ENCODE results near the gene MACROD1. TPM values are rescaled to one million over a fixed set of nuclear protein-coding genes. Genes with fewer than 3 reads are reported as not detected.

The MACROD1 gene
- total and polyA plus RNA-seq, 2 donors (not counting 1 experiment from before 2014, with no cell fraction given): 2.7 to 8.6 TPM

DNA sequence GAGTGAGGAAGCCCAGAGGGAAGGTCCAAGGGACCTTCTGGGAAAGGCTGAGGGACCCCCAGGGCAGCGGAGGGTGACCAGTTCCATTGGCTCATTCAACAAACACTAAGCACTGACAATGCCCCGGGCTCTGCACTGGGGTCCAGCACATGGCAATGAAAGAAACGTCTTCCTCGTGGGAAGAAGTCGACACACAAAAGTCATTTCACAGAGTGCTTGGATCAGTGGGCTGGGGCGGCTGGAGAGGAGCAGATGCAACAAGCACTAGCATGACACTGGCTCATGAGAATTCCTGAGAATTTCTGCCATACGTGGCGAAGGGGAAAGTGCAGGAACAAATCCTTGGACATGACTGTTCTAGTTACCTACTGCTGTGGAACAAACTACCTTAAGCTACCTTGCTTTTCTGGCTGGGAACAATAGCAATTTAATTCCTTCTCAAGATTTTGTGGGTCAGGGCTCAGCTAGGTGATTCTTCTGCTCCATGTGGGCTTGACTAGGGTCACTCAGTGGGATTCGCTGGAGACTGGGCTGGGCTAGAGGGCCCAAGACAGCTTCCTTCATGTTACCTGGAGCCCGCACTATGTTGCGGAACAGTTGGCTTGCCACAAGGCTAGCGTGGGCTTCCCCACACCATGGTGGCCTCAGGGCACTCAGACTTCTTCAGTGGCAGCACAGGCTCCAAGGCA, 13.2 kb upstream of the MACROD1 start:
- Histone ChIP-seq H3K27me3 (replicated peaks in 1 of 4; ENCODE audit: control extremely low read depth in 1 of 4, control insufficient read depth in 3 of 4, insufficient read depth in 4 of 4, low read length in 3 of 4) (no peaks in the 10 kb centered on the region), H3K9me3 (ENCODE audit: control extremely low read depth in 1 of 3, control insufficient read depth in 2 of 3, insufficient read depth in 1 of 3, low read length in 2 of 3) (no peaks in the 10 kb centered on the region), H3K27ac (ENCODE audit: low read length in 2 of 2) (no peak overlapping the region), H3K4me1 (ENCODE audit: control insufficient read depth in 2 of 2, insufficient read depth in 2 of 2, low read length in 2 of 2) (peaks cover 12 to 20% of the 10 kb centered on the region in 2 donors), H3K9ac (ENCODE audit: low read length) (no peak overlapping the region), H4K20me1 (ENCODE audit: control insufficient read depth, insufficient read depth, low read length, poor library complexity, severe bottlenecking) (no peaks in the 10 kb centered on the region), H2AFZ (ENCODE audit: insufficient read depth, low read depth, low read length, poor library complexity, severe bottlenecking) (no peak overlapping the region), H3K79me2 (ENCODE audit: control insufficient read depth, insufficient read depth, low read length) (peaks cover 38% of the 10 kb centered on the region), H3K4me2 (replicated peaks; ENCODE audit: low read depth, low read length, poor library complexity, severe bottlenecking) (no peak overlapping the region), H3K36me3 (replicated peaks in 1 of 2; ENCODE audit: control extremely low read depth in 1 of 2, control insufficient read depth in 1 of 2, extremely low read depth in 1 of 2, insufficient read depth in 2 of 2, low read length in 1 of 2) (peaks cover 0 to 2% of the 10 kb centered on the region in 2 experiments), H3K4me3 (ENCODE audit: control extremely low read depth in 1 of 5, extremely low read depth in 1 of 5, insufficient read depth in 1 of 5, low read depth in 2 of 5, low read length in 4 of 5) (no peak overlapping the region)
- H3K4me3 Mint-ChIP-seq: no peak overlapping the region
- no peak for DNase-seq
- H3K9me3 Mint-ChIP-seq (ENCODE audit: insufficient read depth): no peaks in the 10 kb centered on the region
- intact Hi-C loops (cut with micrococcal nuclease): no loop called here
- TF ChIP-seq CTCF (IDR thresholded peaks at IDR 0.05): no peak
- no peak for TF ChIP-seq EZH2 (IDR thresholded peaks at IDR 0.05; ENCODE audit: borderline replicate concordance, insufficient read depth, low read depth, low read length, poor library complexity, severe bottlenecking)
- CTCF ChIA-PET: no interaction called here
- POLR2A ChIA-PET: no interaction called here
- no peaks in the 10 kb centered on the region for H3K27me3 Mint-ChIP-seq
- no peak for ATAC-seq (ENCODE audit: low read depth)
- 97% methylated on average over 12 of the region's 12 CpGs for WGBS (ENCODE audit: insufficient coverage)
- H3K27ac Mint-ChIP-seq: no peak overlapping the region
- H3K4me1 Mint-ChIP-seq: peaks cover 29% of the 10 kb centered on the region

GRCh38 chr11:64178203-64178602, 12.3 kb upstream of the MACROD1 start:
- Mint-ChIP-seq H3K27me3 (no peaks in the 10 kb centered on the region), H3K4me1 (peaks cover 23% of the 10 kb centered on the region), H3K9me3 (ENCODE audit: insufficient read depth) (no peaks in the 10 kb centered on the region), H3K4me3 (no peak overlapping the region), H3K27ac (no peak overlapping the region)
- no peaks in the 10 kb centered on the region for H3K27me3 ChIP-seq (replicated peaks in 1 of 4; ENCODE audit: control extremely low read depth in 1 of 4, control insufficient read depth in 3 of 4, insufficient read depth in 4 of 4, low read length in 3 of 4)
- no CpG with 5 or more reads among the region's 1 CpG for WGBS (ENCODE audit: insufficient coverage)
- CTCF ChIA-PET: interaction anchor here (0.7 kb wide), 1 partner anchor 25 kb away, joined by 3 read pairs; no protein-coding TSS in a partner anchor
- peaks cover 0 to 4% (median 0%) of the 10 kb centered on the region in 3 donors for H3K9me3 ChIP-seq (ENCODE audit: control extremely low read depth in 1 of 3, control insufficient read depth in 2 of 3, insufficient read depth in 1 of 3, low read length in 2 of 3)
- H2AFZ ChIP-seq (ENCODE audit: insufficient read depth, low read depth, low read length, poor library complexity, severe bottlenecking): no peak overlapping the region
- intact Hi-C loops (cut with micrococcal nuclease): no loop called here
- no peak overlapping the region for H3K9ac ChIP-seq (ENCODE audit: low read length)
- no peaks in the 10 kb centered on the region for H4K20me1 ChIP-seq (ENCODE audit: control insufficient read depth, insufficient read depth, low read length, poor library complexity, severe bottlenecking)
- ATAC-seq (ENCODE audit: low read depth) (no peak), DNase-seq (no peak)
- H3K4me1 ChIP-seq (ENCODE audit: control insufficient read depth in 2 of 2, insufficient read depth in 2 of 2, low read length in 2 of 2): peaks cover 12 to 17% of the 10 kb centered on the region in 2 donors
- H3K4me2 ChIP-seq (replicated peaks; ENCODE audit: low read depth, low read length, poor library complexity, severe bottlenecking): no peak overlapping the region
- POLR2A ChIA-PET: no interaction called here
- H3K27ac ChIP-seq (ENCODE audit: low read length in 2 of 2): no peak overlapping the region
- H3K4me3 ChIP-seq (ENCODE audit: control extremely low read depth in 1 of 5, extremely low read depth in 1 of 5, insufficient read depth in 1 of 5, low read depth in 2 of 5, low read length in 4 of 5): no peak overlapping the region
- H3K36me3 ChIP-seq (replicated peaks in 1 of 2; ENCODE audit: control extremely low read depth in 1 of 2, control insufficient read depth in 1 of 2, extremely low read depth in 1 of 2, insufficient read depth in 2 of 2, low read length in 1 of 2): peaks cover 0 to 2% of the 10 kb centered on the region in 2 experiments
- peaks cover 33% of the 10 kb centered on the region for H3K79me2 ChIP-seq (ENCODE audit: control insufficient read depth, insufficient read depth, low read length)
- TF ChIP-seq EZH2 (IDR thresholded peaks at IDR 0.05; ENCODE audit: borderline replicate concordance, insufficient read depth, low read depth, low read length, poor library complexity, severe bottlenecking) (no peak), CTCF (IDR thresholded peaks at IDR 0.05) (no peak)

Measured in B cell (primary cell).